HepG2 (cell line): Measurements from ENCODE around the gene WDR27. TPM values are rescaled to one million over a fixed set of nuclear protein-coding genes. Genes with fewer than 3 reads are reported as not detected.

ENCODE experiments used
- ATAC-seq: fragments of 200-7000 bp; cut with Tn5 transposase; 3 replicates; pipeline ENCODE4 v1.9.1; 2020; ENCODE audit warnings: mild to moderate bottlenecking, moderate library complexity
- BruUV-seq: library from RNA; stranded (reverse); fragments of 400-500 nt; replicated peaks from 2 replicates; lab custom pipeline; 2021; lab: Mats Ljungman, UMichigan
- CTCF ChIA-PET: fragments of 300-600 bp; formaldehyde crosslinking; extraction: SDS; loops from one replicate; lab custom pipeline; 2021; ENCODE audit warnings: low total read pairs, inconsistent platforms, low intra/inter-chr PET ratio; lab: Yijun Ruan, JAX
- POLR2A ChIA-PET: fragments of 350-600 bp; sonication (Branson Sonifier 250); formaldehyde crosslinking; loops from one replicate; lab custom pipeline; 2020; ENCODE audit warnings: antibody characterized with exemption, inconsistent platforms; lab: Yijun Ruan, JAX
- DNase-seq: peaks from one replicate; pipeline ENCODE4 v3.0.0-alpha.2; 2015; ENCODE audit warnings: low spot score
- FAIRE-seq: peaks from 3 replicates; lab custom pipeline; 2011; peaks lifted over from hg19 to GRCh38; lab: Jason Lieb, UNC
- H2AFZ ChIP-seq: one replicate; pipeline ENCODE4 v1.6.1; 2011; ENCODE audit warnings: low read length, inconsistent platforms
- H3K27ac ChIP-seq: fragments of 300-600 bp; 3 replicates; pipeline ENCODE4 v1.8.0; 2011; ENCODE audit warnings: mixed run types, mild to moderate bottlenecking, mixed read lengths, low read length, inconsistent platforms; ENCODE audit not compliant: insufficient read depth; ENCODE audit errors: extremely low read length
- H3K27me3 ChIP-seq, 2 experiments: fragments of 200-600 bp in 1 of 2; 2 replicates in 1 of 2; 3 replicates in 1 of 2; pipeline versions ENCODE4 v1.6.0 to v1.8.0; 2011; ENCODE audit warnings: low read length in 2 of 2, mild to moderate bottlenecking in 2 of 2, moderate library complexity in 2 of 2, inconsistent platforms in 1 of 2; ENCODE audit not compliant: insufficient read depth in 2 of 2, control insufficient read depth in 1 of 2
- H3K36me3 ChIP-seq, 2 experiments: fragments of 200-600 bp in 1 of 2; replicated peaks in 1 of 2; 2 replicates in 1 of 2; 3 replicates in 1 of 2; pipeline versions ENCODE4 v1.5.1 to v1.8.0; 2011; ENCODE audit warnings: low read length in 2 of 2, inconsistent platforms in 1 of 2; ENCODE audit not compliant: insufficient read depth in 2 of 2, control insufficient read depth in 1 of 2
- H3K4me1 ChIP-seq: 2 replicates; pipeline ENCODE4 v1.5.1; 2012; ENCODE audit warnings: low read length, inconsistent platforms; ENCODE audit not compliant: insufficient read depth
- H3K4me2 ChIP-seq: 2 replicates; pipeline ENCODE4 v1.6.0; 2011; ENCODE audit warnings: low read depth, low read length, inconsistent platforms
- H3K4me3 ChIP-seq, 3 experiments: fragments of 200-600 bp in 1 of 3; sonication (generic), shearing (Covaris generic) in 1 of 3; replicated peaks in 1 of 3; 2 replicates each; pipeline ENCODE4 v1.5.1; 2011 to 2016; ENCODE audit warnings: low read length in 3 of 3, inconsistent platforms in 2 of 3, low read depth in 2 of 3, mild to moderate bottlenecking in 2 of 3, control low read depth in 1 of 3, mixed read lengths in 1 of 3; ENCODE audit not compliant: insufficient read depth in 1 of 3
- H3K79me2 ChIP-seq: one replicate; pipeline ENCODE4 v1.6.1; 2011; ENCODE audit warnings: low read length, inconsistent platforms; ENCODE audit not compliant: insufficient read depth
- H3K9ac ChIP-seq: 2 replicates; pipeline ENCODE4 v1.6.0; 2011; ENCODE audit warnings: mild to moderate bottlenecking, low read depth, low read length, inconsistent platforms; ENCODE audit not compliant: insufficient read depth
- H3K9me3 ChIP-seq: 2 replicates; pipeline ENCODE4 v1.5.1; 2012; ENCODE audit warnings: mild to moderate bottlenecking, low read length
- H4K20me1 ChIP-seq: 2 replicates; pipeline ENCODE4 v1.6.0; 2011; ENCODE audit warnings: inconsistent platforms, mild to moderate bottlenecking, low read length, moderate library complexity; ENCODE audit not compliant: insufficient read depth
- ETV6 ChIP-seq: sonication (generic); formaldehyde crosslinking; conservative IDR thresholded peaks from 2 replicates; pipeline ENCODE4 v1.4.0; 2020; ENCODE audit warnings: missing genetic modification reagents
- MAFF ChIP-seq: IDR thresholded peaks from 2 replicates; pipeline ENCODE4 v1.6.1; 2011; ENCODE audit warnings: low read depth, low read length, improper control_type of control experiment
- RNF2 ChIP-seq: fragments of 450-650 bp; conservative IDR thresholded peaks from 2 replicates; pipeline ENCODE4 v1.6.1; 2016; ENCODE audit warnings: low read depth
- SALL2 ChIP-seq: sonication (generic); formaldehyde crosslinking; IDR thresholded peaks from 2 replicates; pipeline ENCODE4 v1.8.1; 2023; ENCODE audit warnings: mild to moderate bottlenecking, missing genetic modification reagents, inconsistent platforms
- YEATS2 ChIP-seq: sonication (generic); formaldehyde crosslinking; IDR thresholded peaks from 2 replicates; pipeline ENCODE4 v1.4.0; 2020; ENCODE audit warnings: missing genetic modification reagents, borderline replicate concordance
- ZFX ChIP-seq: sonication (generic); formaldehyde crosslinking; IDR thresholded peaks from 2 replicates; pipeline ENCODE4 v1.4.0; 2020; ENCODE audit warnings: mild to moderate bottlenecking, low read depth, missing genetic modification reagents, moderate library complexity
- ZNF207 ChIP-seq: fragments of 450-650 bp; IDR thresholded peaks from 2 replicates; pipeline ENCODE4 v1.6.1; 2016; ENCODE audit warnings: antibody characterized with exemption, borderline replicate concordance
- ZNF230 ChIP-seq: sonication (generic); formaldehyde crosslinking; IDR thresholded peaks from 2 replicates; pipeline ENCODE4 v1.4.0; 2020; ENCODE audit warnings: mild to moderate bottlenecking, missing genetic modification reagents
- ZNF556 ChIP-seq: sonication (generic); formaldehyde crosslinking; IDR thresholded peaks from 2 replicates; pipeline ENCODE4 v1.4.0; 2020; ENCODE audit warnings: mild to moderate bottlenecking, missing genetic modification reagents, borderline replicate concordance
- ZNF891 ChIP-seq: sonication (generic); formaldehyde crosslinking; IDR thresholded peaks from 2 replicates; pipeline ENCODE4 v1.5.0; 2020; ENCODE audit warnings: mild to moderate bottlenecking, missing genetic modification reagents
- WGBS: methylation state at CpG from one replicate; pipeline ENCODE4 v1.1.6; 2017; ENCODE audit warnings: low lambda C conversion rate; 5-methylcytosine and 5-hydroxymethylcytosine counted together
- in situ Hi-C: cut with HindIII; loops from 2 replicates; pipeline ENCODE4 v1.10.0; 2017; ENCODE audit warnings: low pct_unique_long_range_greater_than_20kb; ENCODE audit not compliant: extremely low pct_ligation_motif_present
- intact Hi-C: fragments of 100-400 bp; cut with micrococcal nuclease; formaldehyde crosslinking; loops from one replicate; pipeline ENCODE4 v1.10.0; 2022; ENCODE audit not compliant: unreplicated experiment
- polyA plus RNA-seq, 8 experiments: library from polyadenylated mRNA; depleted of rRNA in 3 of 8; stranded (reverse) in 7 of 8; unstranded in 1 of 8; fragments of >200 nt; fragmentation: Illumina TruSeq in 4 of 8; extraction: Trizol in 4 of 8; gene quantifications; 2 replicates each; pipeline versions ENCODE4 v1.2.1 to v1.2.3, GENCODE V29; 2011 to 2016; ENCODE audit warnings: low read depth in 4 of 8, missing spikeins in 1 of 8, mixed read lengths in 1 of 8; ENCODE audit not compliant: insufficient read depth in 1 of 8
- total RNA-seq, 5 experiments: library from RNA; depleted of rRNA; stranded (reverse); fragments of >200 nt; fragmentation: Illumina TruSeq; extraction: Trizol; gene quantifications; 2 replicates each; pipeline ENCODE4 v1.2.3, GENCODE V29; 2016; ENCODE audit warnings: low read depth in 1 of 5
- TF ChIP-seq, protein P1 (sequence below): sonication (generic); formaldehyde crosslinking; IDR thresholded peaks from 2 replicates; pipeline ENCODE4 v1.5.0; 2020; ENCODE audit warnings: mild to moderate bottlenecking, missing genetic modification reagents, moderate library complexity
- TF ChIP-seq, protein P2 (sequence below): sonication (generic); formaldehyde crosslinking; IDR thresholded peaks from 2 replicates; pipeline ENCODE4 v1.4.0; 2020; ENCODE audit warnings: mild to moderate bottlenecking, missing genetic modification reagents
- TF ChIP-seq, protein P3 (sequence below): sonication (generic); formaldehyde crosslinking; conservative IDR thresholded peaks from 2 replicates; pipeline ENCODE4 v1.8.1; 2023; ENCODE audit warnings: missing genetic modification reagents
- TF ChIP-seq, protein P4 (sequence below), 2 experiments: sonication (generic) in 1 of 2; formaldehyde crosslinking in 1 of 2; IDR thresholded peaks; 2 replicates each; pipeline versions ENCODE4 v1.4.0 to v1.6.1; 2016 to 2020; ENCODE audit warnings: borderline replicate concordance in 1 of 2, low read depth in 1 of 2, mild to moderate bottlenecking in 1 of 2, missing genetic modification reagents in 1 of 2

WDR27 gene
- total and polyA plus RNA-seq, 2 of the 13 experiments (the other 11 are each of a cell fraction or from before 2014, with no cell fraction given) = 34.1 to 80.3 TPM

DNA sequence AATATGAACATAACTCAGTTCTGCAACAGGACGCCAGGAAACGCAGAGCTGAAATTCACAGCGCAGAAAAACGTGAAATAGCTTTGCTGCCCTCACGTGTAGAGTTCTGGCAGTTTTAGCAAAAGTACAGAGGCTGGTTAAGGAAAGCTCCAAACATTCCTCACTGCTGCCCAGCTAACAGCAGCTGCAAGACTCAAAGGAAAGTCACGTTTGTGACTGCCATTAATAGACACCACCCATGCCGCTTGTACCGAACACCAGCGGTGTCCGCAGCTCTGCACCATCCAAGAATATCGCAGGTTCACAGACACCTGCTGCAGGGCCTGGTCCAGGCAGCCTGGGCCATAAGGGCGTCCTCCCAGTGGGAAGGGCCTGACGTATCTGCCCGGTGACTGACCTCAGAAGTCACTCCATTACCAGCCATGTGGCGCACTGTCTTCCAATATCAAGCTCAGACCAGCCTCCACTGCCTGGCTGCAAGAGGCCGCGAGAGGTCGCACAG, 61.4 kb downstream of the WDR27 start:
- Histone ChIP-seq H3K9me3 (no peaks in the 10 kb centered on the region), H2AFZ (no peak overlapping the region), H3K36me3 (peaks cover 6 to 9% of the 10 kb centered on the region in 2 experiments), H3K4me2 (no peak overlapping the region), H3K4me3 (no peak overlapping the region), H3K27ac (no peak overlapping the region), H3K27me3 (no peaks in the 10 kb centered on the region), H3K4me1 (no peaks in the 10 kb centered on the region), H3K9ac (no peak overlapping the region), H3K79me2 (no peaks in the 10 kb centered on the region), H4K20me1 (no peaks in the 10 kb centered on the region)
- in situ Hi-C loops (no loop called here), intact Hi-C loops (no loop called here)
- DNase-seq (no peak), FAIRE-seq (no peak), ATAC-seq (peak; percentile 26)
- POLR2A ChIA-PET = no interaction called here
- CTCF ChIA-PET = no interaction called here
- 97% methylated on average over 18 of the region's 18 CpGs for WGBS
- BruUV-seq = no TSS peak
- no peak for TF ChIP-seq MAFF
- TF ChIP-seq ZNF207 = no peak
- TF ChIP-seq, protein P1, sequence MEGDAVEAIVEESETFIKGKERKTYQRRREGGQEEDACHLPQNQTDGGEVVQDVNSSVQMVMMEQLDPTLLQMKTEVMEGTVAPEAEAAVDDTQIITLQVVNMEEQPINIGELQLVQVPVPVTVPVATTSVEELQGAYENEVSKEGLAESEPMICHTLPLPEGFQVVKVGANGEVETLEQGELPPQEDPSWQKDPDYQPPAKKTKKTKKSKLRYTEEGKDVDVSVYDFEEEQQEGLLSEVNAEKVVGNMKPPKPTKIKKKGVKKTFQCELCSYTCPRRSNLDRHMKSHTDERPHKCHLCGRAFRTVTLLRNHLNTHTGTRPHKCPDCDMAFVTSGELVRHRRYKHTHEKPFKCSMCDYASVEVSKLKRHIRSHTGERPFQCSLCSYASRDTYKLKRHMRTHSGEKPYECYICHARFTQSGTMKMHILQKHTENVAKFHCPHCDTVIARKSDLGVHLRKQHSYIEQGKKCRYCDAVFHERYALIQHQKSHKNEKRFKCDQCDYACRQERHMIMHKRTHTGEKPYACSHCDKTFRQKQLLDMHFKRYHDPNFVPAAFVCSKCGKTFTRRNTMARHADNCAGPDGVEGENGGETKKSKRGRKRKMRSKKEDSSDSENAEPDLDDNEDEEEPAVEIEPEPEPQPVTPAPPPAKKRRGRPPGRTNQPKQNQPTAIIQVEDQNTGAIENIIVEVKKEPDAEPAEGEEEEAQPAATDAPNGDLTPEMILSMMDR (CRISPR knock-in tag) = no peak
- TF ChIP-seq ZFX (CRISPR knock-in tag) = no peak
- no peak for TF ChIP-seq ZNF891
- TF ChIP-seq ETV6 = no peak
- TF ChIP-seq, protein P2, sequence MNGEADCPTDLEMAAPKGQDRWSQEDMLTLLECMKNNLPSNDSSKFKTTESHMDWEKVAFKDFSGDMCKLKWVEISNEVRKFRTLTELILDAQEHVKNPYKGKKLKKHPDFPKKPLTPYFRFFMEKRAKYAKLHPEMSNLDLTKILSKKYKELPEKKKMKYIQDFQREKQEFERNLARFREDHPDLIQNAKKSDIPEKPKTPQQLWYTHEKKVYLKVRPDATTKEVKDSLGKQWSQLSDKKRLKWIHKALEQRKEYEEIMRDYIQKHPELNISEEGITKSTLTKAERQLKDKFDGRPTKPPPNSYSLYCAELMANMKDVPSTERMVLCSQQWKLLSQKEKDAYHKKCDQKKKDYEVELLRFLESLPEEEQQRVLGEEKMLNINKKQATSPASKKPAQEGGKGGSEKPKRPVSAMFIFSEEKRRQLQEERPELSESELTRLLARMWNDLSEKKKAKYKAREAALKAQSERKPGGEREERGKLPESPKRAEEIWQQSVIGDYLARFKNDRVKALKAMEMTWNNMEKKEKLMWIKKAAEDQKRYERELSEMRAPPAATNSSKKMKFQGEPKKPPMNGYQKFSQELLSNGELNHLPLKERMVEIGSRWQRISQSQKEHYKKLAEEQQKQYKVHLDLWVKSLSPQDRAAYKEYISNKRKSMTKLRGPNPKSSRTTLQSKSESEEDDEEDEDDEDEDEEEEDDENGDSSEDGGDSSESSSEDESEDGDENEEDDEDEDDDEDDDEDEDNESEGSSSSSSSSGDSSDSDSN (CRISPR knock-in tag) = no peak
- TF ChIP-seq, protein P3, sequence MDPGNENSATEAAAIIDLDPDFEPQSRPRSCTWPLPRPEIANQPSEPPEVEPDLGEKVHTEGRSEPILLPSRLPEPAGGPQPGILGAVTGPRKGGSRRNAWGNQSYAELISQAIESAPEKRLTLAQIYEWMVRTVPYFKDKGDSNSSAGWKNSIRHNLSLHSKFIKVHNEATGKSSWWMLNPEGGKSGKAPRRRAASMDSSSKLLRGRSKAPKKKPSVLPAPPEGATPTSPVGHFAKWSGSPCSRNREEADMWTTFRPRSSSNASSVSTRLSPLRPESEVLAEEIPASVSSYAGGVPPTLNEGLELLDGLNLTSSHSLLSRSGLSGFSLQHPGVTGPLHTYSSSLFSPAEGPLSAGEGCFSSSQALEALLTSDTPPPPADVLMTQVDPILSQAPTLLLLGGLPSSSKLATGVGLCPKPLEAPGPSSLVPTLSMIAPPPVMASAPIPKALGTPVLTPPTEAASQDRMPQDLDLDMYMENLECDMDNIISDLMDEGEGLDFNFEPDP (CRISPR knock-in tag) = no peak
- no peak for TF ChIP-seq ZNF230 (CRISPR knock-in tag)
- no peak for TF ChIP-seq SALL2 (CRISPR knock-in tag)
- TF ChIP-seq, protein P4, sequence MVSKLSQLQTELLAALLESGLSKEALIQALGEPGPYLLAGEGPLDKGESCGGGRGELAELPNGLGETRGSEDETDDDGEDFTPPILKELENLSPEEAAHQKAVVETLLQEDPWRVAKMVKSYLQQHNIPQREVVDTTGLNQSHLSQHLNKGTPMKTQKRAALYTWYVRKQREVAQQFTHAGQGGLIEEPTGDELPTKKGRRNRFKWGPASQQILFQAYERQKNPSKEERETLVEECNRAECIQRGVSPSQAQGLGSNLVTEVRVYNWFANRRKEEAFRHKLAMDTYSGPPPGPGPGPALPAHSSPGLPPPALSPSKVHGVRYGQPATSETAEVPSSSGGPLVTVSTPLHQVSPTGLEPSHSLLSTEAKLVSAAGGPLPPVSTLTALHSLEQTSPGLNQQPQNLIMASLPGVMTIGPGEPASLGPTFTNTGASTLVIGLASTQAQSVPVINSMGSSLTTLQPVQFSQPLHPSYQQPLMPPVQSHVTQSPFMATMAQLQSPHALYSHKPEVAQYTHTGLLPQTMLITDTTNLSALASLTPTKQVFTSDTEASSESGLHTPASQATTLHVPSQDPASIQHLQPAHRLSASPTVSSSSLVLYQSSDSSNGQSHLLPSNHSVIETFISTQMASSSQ (IDR thresholded peaks at IDR 0.05; ENCODE audit: low read depth) = no peak
- TF ChIP-seq, protein P4 (CRISPR knock-in tag; IDR thresholded peaks at IDR 0.05; ENCODE audit: borderline replicate concordance) = no peak
- TF ChIP-seq ZNF556 (CRISPR knock-in tag) = no peak
- TF ChIP-seq RNF2 = no peak
- TF ChIP-seq YEATS2 (CRISPR knock-in tag) = no peak
